ENCODE data around the gene PRDM16. TPM values are rescaled to one million over a fixed set of nuclear protein-coding genes. Genes with fewer than 3 reads are reported as not detected.

Gene PRDM16
- total RNA-seq, 1 experiment from 2014 or later, result 1.6 TPM

DNA sequence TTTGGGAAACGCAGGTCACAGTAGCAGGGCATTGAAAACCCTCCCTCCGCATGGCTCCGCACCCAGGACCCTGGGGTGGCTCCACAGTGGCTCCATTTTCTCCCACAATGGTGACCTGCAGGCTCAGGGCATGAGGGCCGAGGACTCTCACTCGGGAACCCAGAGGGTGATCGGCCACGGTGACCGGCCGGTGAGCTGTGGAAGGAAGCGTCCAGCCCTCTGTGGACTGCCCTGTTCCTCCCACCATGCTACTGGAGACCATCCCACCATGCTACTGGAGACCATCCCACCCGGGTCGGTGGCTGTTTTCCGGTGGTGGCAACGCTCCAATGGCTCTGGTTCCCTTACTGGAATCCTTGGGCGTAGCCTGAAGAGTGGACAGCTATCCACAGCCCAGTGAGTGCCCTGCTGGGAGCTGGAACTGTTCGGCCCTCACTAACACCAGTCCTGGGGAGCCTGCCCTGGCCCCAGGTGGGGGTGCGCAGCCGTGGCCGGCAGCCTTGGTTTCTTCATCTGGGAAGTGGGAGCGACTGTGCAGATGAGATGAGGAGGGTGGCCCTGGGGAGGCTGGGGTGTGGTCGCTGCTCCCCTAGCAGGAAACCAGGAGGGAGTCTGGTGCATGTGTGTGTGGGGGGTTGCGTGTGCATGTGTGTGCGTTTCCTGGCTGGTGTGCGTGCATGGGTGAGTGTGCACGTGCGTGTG lies 59.6 kb downstream of the PRDM16 start (continued):
- TF ChIP-seq EMX1 (CRISPR knock-in tag; IDR thresholded peaks at IDR 0.05), result no peak

DNA sequence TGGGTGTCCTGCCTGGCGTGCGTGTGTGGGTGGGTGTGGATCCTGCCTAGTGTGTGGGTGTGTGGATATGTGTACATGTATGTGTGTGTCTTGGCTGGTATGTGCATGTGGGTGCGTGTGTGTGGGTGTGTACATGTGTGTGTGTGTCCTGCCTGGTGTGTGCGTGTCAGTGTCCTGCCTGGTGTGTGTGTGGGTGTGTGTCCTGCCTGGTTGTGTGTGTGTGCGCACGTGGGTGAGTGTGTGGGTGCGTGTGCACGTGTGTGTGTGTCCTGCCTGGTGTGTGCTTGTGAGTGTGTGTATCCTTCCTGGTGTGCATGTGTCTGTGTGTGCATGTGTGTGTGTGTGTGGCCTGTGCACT lies 60.1 kb downstream of the PRDM16 start:
- Mint-ChIP-seq H3K27ac (peak overlapping the region; percentile 64), H3K36me3 (no peaks in the 10 kb centered on the region)
- CTCF ChIA-PET, result interaction anchor here (0.6 kb wide), 1 partner anchor 296 kb away, joined by 3 read pairs; no protein-coding TSS in a partner anchor

DNA sequence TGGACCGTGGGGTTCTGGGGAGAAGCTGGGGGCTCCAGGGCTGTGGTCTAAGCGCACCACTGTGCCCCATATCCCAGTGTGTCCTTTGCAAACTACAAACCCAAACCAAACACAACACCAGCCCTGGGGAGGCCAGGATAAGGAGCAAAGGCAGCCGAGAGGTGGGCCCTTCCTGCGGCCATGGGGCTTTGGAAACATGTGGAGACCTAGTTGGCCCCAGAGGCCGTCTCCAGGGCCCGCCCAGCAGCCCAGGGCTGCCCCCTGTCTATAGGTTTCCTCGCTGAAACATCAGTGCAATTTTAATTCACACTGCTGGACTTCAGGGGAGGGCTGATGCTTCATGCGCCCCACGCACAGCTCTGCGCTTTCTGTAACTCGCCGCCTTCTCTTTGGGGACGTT lies 61.3 kb downstream of the PRDM16 start:
- ATAC-seq (no peak; the same call in 1 of the 2 replicates), DNase-seq (ENCODE audit: low spot score) (no peak)
- Mint-ChIP-seq H3K36me3 (no peaks in the 10 kb centered on the region), H3K4me3 (no peak overlapping the region), H3K27me3 (ENCODE audit: low read depth) (no peaks in the 10 kb centered on the region), H3K4me1 (peaks cover 9% of the 10 kb centered on the region; the same call in 1 of the 2 replicates), H3K27ac (no peak overlapping the region), H3K9me3 (no peaks in the 10 kb centered on the region)
- no peak for TF ChIP-seq MXD4 (CRISPR knock-in tag; IDR thresholded peaks at IDR 0.05; ENCODE audit: borderline replicate concordance)
- no peak for TF ChIP-seq CREM (CRISPR knock-in tag; IDR thresholded peaks at IDR 0.05)
- TF ChIP-seq ZNF317 (CRISPR knock-in tag; IDR thresholded peaks at IDR 0.05; ENCODE audit: borderline replicate concordance, low read depth), result no peak
- TF ChIP-seq NFYB (CRISPR knock-in tag; conservative IDR thresholded peaks at IDR 0.05; ENCODE audit: low read depth), result no peak
- TF ChIP-seq, protein P1, sequence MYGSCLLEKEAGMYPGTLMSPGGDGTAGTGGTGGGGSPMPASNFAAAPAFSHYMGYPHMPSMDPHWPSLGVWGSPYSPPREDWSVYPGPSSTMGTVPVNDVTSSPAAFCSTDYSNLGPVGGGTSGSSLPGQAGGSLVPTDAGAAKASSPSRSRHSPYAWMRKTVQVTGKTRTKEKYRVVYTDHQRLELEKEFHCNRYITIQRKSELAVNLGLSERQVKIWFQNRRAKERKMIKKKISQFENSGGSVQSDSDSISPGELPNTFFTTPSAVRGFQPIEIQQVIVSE (CRISPR knock-in tag; IDR thresholded peaks at IDR 0.05; ENCODE audit: borderline replicate concordance), result no peak
- TF ChIP-seq, protein P2, sequence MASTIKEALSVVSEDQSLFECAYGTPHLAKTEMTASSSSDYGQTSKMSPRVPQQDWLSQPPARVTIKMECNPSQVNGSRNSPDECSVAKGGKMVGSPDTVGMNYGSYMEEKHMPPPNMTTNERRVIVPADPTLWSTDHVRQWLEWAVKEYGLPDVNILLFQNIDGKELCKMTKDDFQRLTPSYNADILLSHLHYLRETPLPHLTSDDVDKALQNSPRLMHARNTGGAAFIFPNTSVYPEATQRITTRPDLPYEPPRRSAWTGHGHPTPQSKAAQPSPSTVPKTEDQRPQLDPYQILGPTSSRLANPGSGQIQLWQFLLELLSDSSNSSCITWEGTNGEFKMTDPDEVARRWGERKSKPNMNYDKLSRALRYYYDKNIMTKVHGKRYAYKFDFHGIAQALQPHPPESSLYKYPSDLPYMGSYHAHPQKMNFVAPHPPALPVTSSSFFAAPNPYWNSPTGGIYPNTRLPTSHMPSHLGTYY (CRISPR knock-in tag; IDR thresholded peaks at IDR 0.05), result no peak
- no peak for TF ChIP-seq NR1H2 (CRISPR knock-in tag; IDR thresholded peaks at IDR 0.05)
- TF ChIP-seq ZNF219 (CRISPR knock-in tag; IDR thresholded peaks at IDR 0.05; ENCODE audit: borderline replicate concordance), result no peak
- TF ChIP-seq, protein P3, sequence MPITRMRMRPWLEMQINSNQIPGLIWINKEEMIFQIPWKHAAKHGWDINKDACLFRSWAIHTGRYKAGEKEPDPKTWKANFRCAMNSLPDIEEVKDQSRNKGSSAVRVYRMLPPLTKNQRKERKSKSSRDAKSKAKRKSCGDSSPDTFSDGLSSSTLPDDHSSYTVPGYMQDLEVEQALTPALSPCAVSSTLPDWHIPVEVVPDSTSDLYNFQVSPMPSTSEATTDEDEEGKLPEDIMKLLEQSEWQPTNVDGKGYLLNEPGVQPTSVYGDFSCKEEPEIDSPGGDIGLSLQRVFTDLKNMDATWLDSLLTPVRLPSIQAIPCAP (CRISPR knock-in tag; IDR thresholded peaks at IDR 0.05), result no peak
- TF ChIP-seq FOXP1 (CRISPR knock-in tag; IDR thresholded peaks at IDR 0.05; ENCODE audit: borderline replicate concordance), result no peak
- TF ChIP-seq JUN (CRISPR knock-in tag; IDR thresholded peaks at IDR 0.05), result no peak
- TF ChIP-seq, protein P4, sequence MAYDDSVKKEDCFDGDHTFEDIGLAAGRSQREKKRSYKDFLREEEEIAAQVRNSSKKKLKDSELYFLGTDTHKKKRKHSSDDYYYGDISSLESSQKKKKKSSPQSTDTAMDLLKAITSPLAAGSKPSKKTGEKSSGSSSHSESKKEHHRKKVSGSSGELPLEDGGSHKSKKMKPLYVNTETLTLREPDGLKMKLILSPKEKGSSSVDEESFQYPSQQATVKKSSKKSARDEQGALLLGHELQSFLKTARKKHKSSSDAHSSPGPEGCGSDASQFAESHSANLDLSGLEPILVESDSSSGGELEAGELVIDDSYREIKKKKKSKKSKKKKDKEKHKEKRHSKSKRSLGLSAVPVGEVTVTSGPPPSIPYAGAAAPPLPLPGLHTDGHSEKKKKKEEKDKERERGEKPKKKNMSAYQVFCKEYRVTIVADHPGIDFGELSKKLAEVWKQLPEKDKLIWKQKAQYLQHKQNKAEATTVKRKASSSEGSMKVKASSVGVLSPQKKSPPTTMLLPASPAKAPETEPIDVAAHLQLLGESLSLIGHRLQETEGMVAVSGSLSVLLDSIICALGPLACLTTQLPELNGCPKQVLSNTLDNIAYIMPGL (CRISPR knock-in tag; IDR thresholded peaks at IDR 0.05), result no peak
- CTCF ChIA-PET, result interaction anchor here (0.6 to 1.3 kb wide), 6 partner anchors 9 to 295 kb away, joined by 3 to 5 read pairs (median 4); no protein-coding TSS in a partner anchor
- POLR2A ChIA-PET, result no interaction called here

More for the DNA sequence above, 60.1 kb downstream of the PRDM16 start:
- TF ChIP-seq, protein P5, sequence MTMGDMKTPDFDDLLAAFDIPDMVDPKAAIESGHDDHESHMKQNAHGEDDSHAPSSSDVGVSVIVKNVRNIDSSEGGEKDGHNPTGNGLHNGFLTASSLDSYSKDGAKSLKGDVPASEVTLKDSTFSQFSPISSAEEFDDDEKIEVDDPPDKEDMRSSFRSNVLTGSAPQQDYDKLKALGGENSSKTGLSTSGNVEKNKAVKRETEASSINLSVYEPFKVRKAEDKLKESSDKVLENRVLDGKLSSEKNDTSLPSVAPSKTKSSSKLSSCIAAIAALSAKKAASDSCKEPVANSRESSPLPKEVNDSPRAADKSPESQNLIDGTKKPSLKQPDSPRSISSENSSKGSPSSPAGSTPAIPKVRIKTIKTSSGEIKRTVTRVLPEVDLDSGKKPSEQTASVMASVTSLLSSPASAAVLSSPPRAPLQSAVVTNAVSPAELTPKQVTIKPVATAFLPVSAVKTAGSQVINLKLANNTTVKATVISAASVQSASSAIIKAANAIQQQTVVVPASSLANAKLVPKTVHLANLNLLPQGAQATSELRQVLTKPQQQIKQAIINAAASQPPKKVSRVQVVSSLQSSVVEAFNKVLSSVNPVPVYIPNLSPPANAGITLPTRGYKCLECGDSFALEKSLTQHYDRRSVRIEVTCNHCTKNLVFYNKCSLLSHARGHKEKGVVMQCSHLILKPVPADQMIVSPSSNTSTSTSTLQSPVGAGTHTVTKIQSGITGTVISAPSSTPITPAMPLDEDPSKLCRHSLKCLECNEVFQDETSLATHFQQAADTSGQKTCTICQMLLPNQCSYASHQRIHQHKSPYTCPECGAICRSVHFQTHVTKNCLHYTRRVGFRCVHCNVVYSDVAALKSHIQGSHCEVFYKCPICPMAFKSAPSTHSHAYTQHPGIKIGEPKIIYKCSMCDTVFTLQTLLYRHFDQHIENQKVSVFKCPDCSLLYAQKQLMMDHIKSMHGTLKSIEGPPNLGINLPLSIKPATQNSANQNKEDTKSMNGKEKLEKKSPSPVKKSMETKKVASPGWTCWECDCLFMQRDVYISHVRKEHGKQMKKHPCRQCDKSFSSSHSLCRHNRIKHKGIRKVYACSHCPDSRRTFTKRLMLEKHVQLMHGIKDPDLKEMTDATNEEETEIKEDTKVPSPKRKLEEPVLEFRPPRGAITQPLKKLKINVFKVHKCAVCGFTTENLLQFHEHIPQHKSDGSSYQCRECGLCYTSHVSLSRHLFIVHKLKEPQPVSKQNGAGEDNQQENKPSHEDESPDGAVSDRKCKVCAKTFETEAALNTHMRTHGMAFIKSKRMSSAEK (CRISPR knock-in tag; IDR thresholded peaks at IDR 0.05; ENCODE audit: borderline replicate concordance), result no peak
- TF ChIP-seq ESRRA (CRISPR knock-in tag; IDR thresholded peaks at IDR 0.05; ENCODE audit: borderline replicate concordance) (no peak), JUN (CRISPR knock-in tag; IDR thresholded peaks at IDR 0.05) (no peak), ATF1 (CRISPR knock-in tag; IDR thresholded peaks at IDR 0.05) (no peak), SMAD4 (CRISPR knock-in tag; IDR thresholded peaks at IDR 0.05) (no peak)
- TF ChIP-seq, protein P6, sequence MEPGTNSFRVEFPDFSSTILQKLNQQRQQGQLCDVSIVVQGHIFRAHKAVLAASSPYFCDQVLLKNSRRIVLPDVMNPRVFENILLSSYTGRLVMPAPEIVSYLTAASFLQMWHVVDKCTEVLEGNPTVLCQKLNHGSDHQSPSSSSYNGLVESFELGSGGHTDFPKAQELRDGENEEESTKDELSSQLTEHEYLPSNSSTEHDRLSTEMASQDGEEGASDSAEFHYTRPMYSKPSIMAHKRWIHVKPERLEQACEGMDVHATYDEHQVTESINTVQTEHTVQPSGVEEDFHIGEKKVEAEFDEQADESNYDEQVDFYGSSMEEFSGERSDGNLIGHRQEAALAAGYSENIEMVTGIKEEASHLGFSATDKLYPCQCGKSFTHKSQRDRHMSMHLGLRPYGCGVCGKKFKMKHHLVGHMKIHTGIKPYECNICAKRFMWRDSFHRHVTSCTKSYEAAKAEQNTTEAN (CRISPR knock-in tag; IDR thresholded peaks at IDR 0.05), result no peak
- TF ChIP-seq, protein P7, sequence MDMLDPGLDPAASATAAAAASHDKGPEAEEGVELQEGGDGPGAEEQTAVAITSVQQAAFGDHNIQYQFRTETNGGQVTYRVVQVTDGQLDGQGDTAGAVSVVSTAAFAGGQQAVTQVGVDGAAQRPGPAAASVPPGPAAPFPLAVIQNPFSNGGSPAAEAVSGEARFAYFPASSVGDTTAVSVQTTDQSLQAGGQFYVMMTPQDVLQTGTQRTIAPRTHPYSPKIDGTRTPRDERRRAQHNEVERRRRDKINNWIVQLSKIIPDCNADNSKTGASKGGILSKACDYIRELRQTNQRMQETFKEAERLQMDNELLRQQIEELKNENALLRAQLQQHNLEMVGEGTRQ (CRISPR knock-in tag; IDR thresholded peaks at IDR 0.05), result no peak
- H3K4me1 Mint-ChIP-seq, result peaks cover 9% of the 10 kb centered on the region; the same call in 1 of the 2 replicates
- POLR2A ChIA-PET, result no interaction called here
- DNase-seq (ENCODE audit: low spot score) (no peak), ATAC-seq (no peak)
- H3K9me3 Mint-ChIP-seq, result no peaks in the 10 kb centered on the region
- H3K4me3 Mint-ChIP-seq, result no peak overlapping the region
- no peaks in the 10 kb centered on the region for H3K27me3 Mint-ChIP-seq (ENCODE audit: low read depth)
